ENCODE results near the gene SEC24C. TPM values are rescaled to one million over a fixed set of nuclear protein-coding genes. Genes with fewer than 3 reads are reported as not detected.

Gene SEC24C
- total RNA-seq, 4 donors from 2014 or later, result 25.3 to 75.9 (median 40.1) TPM

- no peaks in the 10 kb centered on the region for H3K36me3 ChIP-seq
- intact Hi-C loops (cut with DNase I; ENCODE audit: low total_unique reads), result no loop called here
Measured at GRCh38 chr10:73769396-73769795, 25.2 kb downstream of the SEC24C start.

GRCh38 chr10:73771722-73772280 is 27.6 kb downstream of the SEC24C start:
- intact Hi-C loops (cut with DNase I; ENCODE audit: low total_unique reads), result no loop called here
- Histone ChIP-seq H3K4me1 (peaks cover 3 to 16% of the 10 kb centered on the region in 2 donors), H3K36me3 (no peaks in the 10 kb centered on the region), H3K4me3 (peak overlapping the region; percentile 70 to 90), H3K9me3 (no peaks in the 10 kb centered on the region), H3K27me3 (no peaks in the 10 kb centered on the region), H3K27ac (peak overlapping the region; percentile 90 to 96)
- peak in 1 of 2 donors; percentile 89 for DNase-seq
- TF ChIP-seq CTCF (IDR thresholded peaks at IDR 0.05), result no peak
- TF ChIP-seq POLR2A (IDR thresholded peaks at IDR 0.05), result no peak

More at GRCh38 chr10:73769396-73769795, 25.2 kb downstream of the SEC24C start:
- no peak for DNase-seq
- H3K27me3 ChIP-seq, result no peaks in the 10 kb centered on the region
- H3K27ac ChIP-seq, result no peak overlapping the region
- TF ChIP-seq CTCF (IDR thresholded peaks at IDR 0.05), result no peak
- no peak for TF ChIP-seq POLR2A (IDR thresholded peaks at IDR 0.05)
- H3K9me3 ChIP-seq, result no peaks in the 10 kb centered on the region
- peaks cover 0 to 16% of the 10 kb centered on the region in 2 donors for H3K4me1 ChIP-seq
- H3K4me3 ChIP-seq, result no peak overlapping the region

- no peaks in the 10 kb centered on the region for H3K36me3 ChIP-seq
Measured at GRCh38 chr10:73772281-73773151, 28.3 kb downstream of the SEC24C start.

GRCh38 chr10:73773152-73773879 is 29.1 kb downstream of the SEC24C start:
- Histone ChIP-seq H3K36me3 (no peaks in the 10 kb centered on the region), H3K27ac (peak overlapping the region; percentile 90 to 96), H3K4me1 (peaks cover 3 to 16% of the 10 kb centered on the region in 2 donors), H3K4me3 (peak overlapping the region; percentile 70 to 90), H3K9me3 (no peaks in the 10 kb centered on the region), H3K27me3 (no peaks in the 10 kb centered on the region)
- TF ChIP-seq CTCF (IDR thresholded peaks at IDR 0.05), result no peak
- TF ChIP-seq POLR2A (IDR thresholded peaks at IDR 0.05), result no peak
- DNase-seq, result no peak
- intact Hi-C loops (cut with DNase I; ENCODE audit: low total_unique reads), result no loop called here

More at GRCh38 chr10:73772281-73773151, 28.3 kb downstream of the SEC24C start:
- peak overlapping the region; percentile 90 to 96 for H3K27ac ChIP-seq
- TF ChIP-seq CTCF (IDR thresholded peaks at IDR 0.05) (peak in 1 of 4 experiments; percentile 21), POLR2A (IDR thresholded peaks at IDR 0.05) (peak; percentile 79 to 87)
- H3K27me3 ChIP-seq, result no peaks in the 10 kb centered on the region
- peak; percentile 76 to 89 for DNase-seq
- peaks cover 3 to 16% of the 10 kb centered on the region in 2 donors for H3K4me1 ChIP-seq
- H3K9me3 ChIP-seq, result no peaks in the 10 kb centered on the region
- intact Hi-C loops (cut with DNase I; ENCODE audit: low total_unique reads), result no loop called here
- H3K4me3 ChIP-seq, result peak overlapping the region; percentile 70 to 90

Measured in uterus (tissue), 4 donors.